Nephron progenitor cell (in vitro differentiated cells): ENCODE data around the gene TRIM9.
"Not testable (repeated sequence)": the region's sequence is repeated elsewhere in the genome, so short reads cannot be mapped to it uniquely, and the experiment has no call there.

ENCODE experiments used
- DNase-seq: peaks from one replicate; pipeline ENCODE4 v3.0.0; 2021
- H3K27ac Mint-ChIP-seq: 2 replicates; pipeline ENCODE4 v1.8.0; 2021; ENCODE audit warnings: mild to moderate bottlenecking, moderate library complexity, mixed read lengths
- H3K27me3 Mint-ChIP-seq: 2 replicates; pipeline ENCODE4 v1.8.0; 2021; ENCODE audit warnings: mild to moderate bottlenecking, low read depth, mixed read lengths; ENCODE audit not compliant: poor library complexity
- H3K36me3 Mint-ChIP-seq: 2 replicates; pipeline ENCODE4 v1.8.0; 2021; ENCODE audit warnings: low read depth, mixed read lengths
- H3K4me1 Mint-ChIP-seq: 2 replicates; pipeline ENCODE4 v1.8.0; 2021; ENCODE audit warnings: mixed read lengths
- H3K4me3 Mint-ChIP-seq: 2 replicates; pipeline ENCODE4 v1.8.0; 2021; ENCODE audit warnings: mild to moderate bottlenecking, moderate library complexity, mixed read lengths
- H3K9me3 Mint-ChIP-seq: 2 replicates; pipeline ENCODE4 v1.8.0; 2021; ENCODE audit warnings: mild to moderate bottlenecking, moderate library complexity, mixed read lengths
- CTCF ChIP-seq: fragments of 200-600 bp; sonication (generic); IDR thresholded peaks from 2 replicates; pipeline ENCODE4 v1.5.0; 2021; ENCODE audit warnings: antibody characterized with exemption

Gene TRIM9

GRCh38 chr14:50967103-50967502 is 127.8 kb downstream of the TRIM9 start:
- no peaks in the 10 kb centered on the region for H3K9me3 Mint-ChIP-seq
- no peak for TF ChIP-seq CTCF
- no peak for DNase-seq
- peaks cover 2% of the 10 kb centered on the region for H3K27me3 Mint-ChIP-seq
- H3K4me3 Mint-ChIP-seq = no peak overlapping the region
- H3K36me3 Mint-ChIP-seq = no peaks in the 10 kb centered on the region
- no peak overlapping the region for H3K27ac Mint-ChIP-seq
- no peaks in the 10 kb centered on the region for H3K4me1 Mint-ChIP-seq

- DNase-seq = no peak
These were observed 130.1 kb downstream of the TRIM9 start for GRCh38 chr14:50964683-50965390.

GRCh38 chr14:50963919-50964318 is 131.0 kb downstream of the TRIM9 start:
- H3K4me1 Mint-ChIP-seq = peaks cover 6% of the 10 kb centered on the region
- H3K36me3 Mint-ChIP-seq = no peaks in the 10 kb centered on the region
- no peak overlapping the region for H3K4me3 Mint-ChIP-seq
- no peaks in the 10 kb centered on the region for H3K9me3 Mint-ChIP-seq
- no peak for TF ChIP-seq CTCF
- no peak overlapping the region for H3K27ac Mint-ChIP-seq
- H3K27me3 Mint-ChIP-seq = peaks cover 2% of the 10 kb centered on the region
- no peak for DNase-seq

More at GRCh38 chr14:50964683-50965390, 130.1 kb downstream of the TRIM9 start:
- peaks cover 6% of the 10 kb centered on the region for H3K4me1 Mint-ChIP-seq
- no peak overlapping the region for H3K4me3 Mint-ChIP-seq
- H3K9me3 Mint-ChIP-seq = no peaks in the 10 kb centered on the region
- no peak overlapping the region for H3K27ac Mint-ChIP-seq
- no peak for TF ChIP-seq CTCF
- no peaks in the 10 kb centered on the region for H3K36me3 Mint-ChIP-seq
- peaks cover 2% of the 10 kb centered on the region for H3K27me3 Mint-ChIP-seq

- DNase-seq = no peak
- Mint-ChIP-seq H3K9me3 (no peaks in the 10 kb centered on the region), H3K4me1 (peaks cover 6% of the 10 kb centered on the region), H3K4me3 (no peak overlapping the region), H3K27me3 (peaks cover 2% of the 10 kb centered on the region), H3K27ac (no peak overlapping the region), H3K36me3 (no peaks in the 10 kb centered on the region)
- TF ChIP-seq CTCF = no peak
These were observed 133.2 kb downstream of the TRIM9 start for GRCh38 chr14:50961605-50962221.

GRCh38 chr14:50957296-50957695 is 137.6 kb downstream of the TRIM9 start:
- DNase-seq = no peak
- Mint-ChIP-seq H3K4me3 (no peak overlapping the region), H3K27ac (no peak overlapping the region), H3K36me3 (no peaks in the 10 kb centered on the region), H3K9me3 (no peaks in the 10 kb centered on the region), H3K27me3 (no peaks in the 10 kb centered on the region), H3K4me1 (peaks cover 6% of the 10 kb centered on the region)
- TF ChIP-seq CTCF = no peak

- not testable (repeated sequence) for H3K4me3 Mint-ChIP-seq, H3K4me1 Mint-ChIP-seq, H3K9me3 Mint-ChIP-seq, DNase-seq, H3K36me3 Mint-ChIP-seq, H3K27me3 Mint-ChIP-seq, H3K27ac Mint-ChIP-seq
These were observed 138.5 kb downstream of the TRIM9 start for GRCh38 chr14:50956421-50956820.
